ENCODE data around the gene MDM4.

Gene MDM4

DNA sequence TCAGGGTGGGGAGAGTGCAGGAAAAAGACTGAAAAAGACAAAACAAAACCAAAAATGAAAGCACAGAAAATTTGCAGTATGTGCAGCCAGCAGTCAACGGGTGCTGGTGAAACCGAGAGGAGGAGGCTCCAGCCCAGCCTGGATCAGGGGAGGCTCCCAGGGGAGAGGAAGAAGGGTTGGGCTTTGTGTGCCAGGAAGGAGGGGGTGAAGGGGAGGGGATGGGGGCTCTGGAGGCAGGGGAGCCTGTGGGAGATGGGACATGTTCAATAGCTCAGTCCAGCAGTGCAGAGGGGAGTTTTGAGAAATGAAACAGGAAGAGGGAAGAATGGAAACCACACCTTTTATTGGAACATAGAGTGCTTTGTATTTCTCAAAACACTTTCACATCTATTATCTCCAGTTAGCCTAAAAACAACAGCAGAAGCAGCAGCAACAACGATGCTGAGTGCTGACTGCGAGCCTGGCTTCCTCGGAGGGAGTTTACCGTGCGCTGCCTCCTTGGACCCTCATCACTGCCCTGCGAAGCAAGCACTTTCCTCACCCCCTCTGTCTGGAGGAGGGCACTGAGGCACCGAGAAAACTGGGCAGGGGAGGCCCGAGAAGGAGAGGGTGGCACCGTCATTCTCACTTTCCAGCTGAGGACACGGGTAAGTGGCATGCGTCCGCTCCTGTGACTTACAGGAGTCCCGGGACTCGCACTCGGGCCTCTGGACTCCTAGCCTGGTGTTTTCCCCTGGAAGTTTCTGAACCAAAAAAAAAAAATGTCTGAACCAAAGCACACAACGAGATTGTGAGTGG is 62.9 kb downstream of the MDM4 start:
- no peak for DNase-seq (ENCODE audit: low read depth in 2 of 2)

DNA sequence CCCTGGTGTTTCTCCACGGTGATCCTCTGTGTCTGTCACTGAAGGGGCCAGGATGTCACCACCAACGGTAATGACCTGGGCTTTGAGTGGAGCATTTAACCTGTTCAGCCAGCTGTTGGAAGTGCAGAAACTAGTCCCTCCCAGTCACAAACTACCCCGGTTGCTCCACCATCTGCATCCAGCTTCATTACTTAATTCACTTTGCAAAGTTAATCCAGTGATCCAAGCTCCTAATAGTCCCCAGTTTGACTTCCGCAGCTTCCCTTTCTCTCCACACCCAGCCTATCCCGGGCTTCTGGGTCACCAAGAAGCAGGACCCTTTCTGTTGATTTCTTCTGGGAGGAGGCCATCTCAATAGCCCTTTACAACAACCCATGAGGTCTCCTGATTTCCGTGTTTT is 63.5 kb downstream of the MDM4 start:
- no peak for DNase-seq (ENCODE audit: low read depth in 2 of 2)

DNA sequence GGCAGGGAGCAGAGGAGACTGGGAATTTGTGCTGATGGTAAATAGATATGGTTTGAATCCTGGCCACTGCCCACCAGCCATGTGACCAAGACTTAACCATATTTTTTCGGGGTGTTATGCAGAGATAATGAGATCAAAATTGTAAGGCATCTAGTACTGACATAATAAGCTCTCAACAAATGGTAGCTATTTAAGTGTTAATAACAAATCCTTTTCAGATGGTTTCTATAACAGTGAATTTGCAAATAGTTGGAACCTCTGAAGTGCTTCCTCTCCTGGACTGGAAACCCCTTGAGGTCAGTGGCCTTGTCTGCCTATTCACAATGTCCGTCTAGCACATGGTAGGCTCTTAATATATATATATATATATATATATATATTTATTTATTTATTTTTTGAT is 64.7 kb downstream of the MDM4 start:
- no peak for DNase-seq (ENCODE audit: low read depth in 2 of 2)

DNA sequence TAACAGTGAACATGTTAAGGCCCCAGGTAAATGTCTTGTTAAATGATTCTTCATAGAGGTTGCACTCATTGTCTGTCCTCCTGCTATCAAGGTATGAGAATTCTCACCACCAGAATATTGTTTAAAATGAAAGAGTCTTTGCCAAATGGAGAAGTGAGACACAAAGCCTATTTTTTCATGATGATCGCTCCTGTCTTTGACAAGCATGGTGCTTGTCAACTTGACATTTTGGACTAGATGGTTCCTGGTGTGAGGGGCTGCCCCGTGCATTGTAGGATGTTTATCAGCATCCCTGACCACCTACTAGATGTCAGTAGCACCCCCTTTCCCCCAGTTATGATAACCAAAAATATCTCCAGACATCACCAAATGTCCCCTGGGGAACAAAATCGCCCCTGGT is 65.6 kb downstream of the MDM4 start:
- DNase-seq (ENCODE audit: low read depth in 2 of 2) = no peak

DNA sequence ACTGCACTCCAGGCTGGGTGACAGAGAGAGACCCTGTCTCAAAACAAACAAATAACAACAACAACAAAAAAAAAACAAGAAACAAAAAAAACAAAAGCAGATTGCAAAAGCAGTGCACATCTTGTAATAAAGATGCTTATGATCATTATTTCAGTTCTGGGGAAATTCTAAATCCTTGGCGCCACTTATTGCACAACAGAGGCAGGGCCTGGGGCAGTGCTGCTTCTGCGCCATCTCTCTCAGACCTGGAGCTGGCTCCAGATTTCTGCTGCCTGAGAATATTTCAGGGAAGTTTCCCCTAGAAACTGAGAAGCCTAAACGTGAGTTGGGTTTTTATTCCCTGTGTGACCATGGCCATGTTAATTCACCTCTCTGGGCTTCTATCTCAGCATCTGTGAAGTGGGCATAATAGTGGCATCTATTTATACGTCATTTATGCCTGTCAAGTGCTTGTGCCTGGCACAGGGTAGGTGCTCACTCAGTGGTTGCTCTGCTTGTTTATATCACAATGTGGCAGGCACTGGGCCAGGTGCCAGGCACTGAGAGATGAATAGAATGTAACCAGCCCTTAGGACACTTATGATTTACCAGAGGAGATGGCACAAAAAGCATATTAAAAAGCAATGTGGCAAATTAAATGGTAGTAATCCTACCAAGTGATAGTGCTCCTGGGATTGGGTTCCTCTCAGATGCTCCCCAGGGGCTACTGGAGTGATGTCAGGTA is 67.9 kb downstream of the MDM4 start:
- no peak for DNase-seq (ENCODE audit: low read depth in 2 of 2)

DNA sequence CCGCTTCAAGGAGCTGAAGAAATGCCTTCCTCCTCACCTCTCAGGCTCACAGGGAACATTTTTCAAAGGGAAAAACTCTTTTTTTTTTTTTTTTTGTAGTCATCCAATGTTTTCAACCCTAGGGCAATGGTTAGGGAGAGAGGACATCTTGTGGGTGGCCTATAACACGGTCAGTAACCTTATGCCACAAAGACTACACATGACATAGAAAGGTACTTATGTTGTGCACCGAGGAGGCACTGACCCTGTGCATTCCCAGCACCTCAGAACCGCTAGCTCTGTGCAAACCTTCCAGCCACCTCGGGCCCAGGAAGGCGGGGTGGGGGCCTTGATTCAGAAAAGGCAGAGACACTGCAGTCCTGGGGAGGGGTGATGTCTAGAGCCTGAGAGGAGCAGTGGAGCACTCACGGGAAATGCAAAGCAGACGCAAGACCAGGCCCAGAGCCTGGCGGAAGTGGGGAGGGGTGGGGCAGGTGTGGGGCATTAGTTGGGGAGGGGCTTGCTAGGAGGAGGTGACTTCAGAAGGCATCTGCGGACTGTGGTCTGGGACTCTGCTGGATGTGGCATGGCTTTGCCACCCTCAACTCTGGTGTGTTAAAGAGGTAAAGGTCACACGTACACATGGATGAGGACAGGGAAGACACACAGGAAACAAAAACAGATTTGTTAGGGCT is 68.6 kb downstream of the MDM4 start:
- no peak for DNase-seq (ENCODE audit: low read depth in 2 of 2)

DNA sequence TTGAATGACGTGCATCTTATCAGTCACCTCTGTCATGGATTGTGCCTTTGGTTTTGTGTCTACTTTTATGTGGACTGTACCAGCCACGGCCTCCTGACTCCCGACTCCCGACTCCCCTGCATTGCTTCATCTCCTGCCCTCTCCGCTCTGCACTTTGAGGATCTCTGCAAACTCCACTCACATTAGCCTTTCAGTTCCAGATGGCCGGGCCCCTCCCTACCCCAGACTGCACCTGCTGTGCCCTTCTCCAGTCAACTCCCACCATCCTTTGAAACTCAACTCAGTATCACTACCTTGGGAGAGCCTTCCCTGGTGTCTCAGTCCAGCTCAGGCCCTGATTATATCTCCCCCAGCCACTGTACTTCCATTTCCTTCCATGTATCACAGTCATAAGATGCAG is 71.4 kb downstream of the MDM4 start:
- DNase-seq (ENCODE audit: low read depth in 2 of 2) = no peak

DNA sequence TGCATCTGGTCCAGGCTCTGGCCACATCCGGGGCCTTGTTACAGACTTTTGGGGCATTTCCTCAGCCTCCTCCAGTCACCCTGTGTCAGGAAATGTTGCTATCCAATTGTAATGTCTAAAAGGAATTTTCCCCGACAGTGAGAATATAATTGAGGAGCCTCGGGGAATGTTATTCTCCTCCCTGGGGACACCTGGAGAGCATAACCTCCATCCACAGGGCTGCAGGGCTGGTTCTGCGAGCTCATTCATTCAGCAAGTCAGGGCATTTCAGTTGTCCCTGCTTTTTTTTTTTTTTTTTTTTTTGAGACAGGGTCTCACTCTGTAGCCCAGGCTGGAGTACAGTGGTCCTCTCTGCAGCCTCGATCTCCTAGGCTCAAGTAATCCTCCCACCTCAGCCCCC is 72.6 kb downstream of the MDM4 start:
- DNase-seq (ENCODE audit: low read depth in 2 of 2) = no peak

DNA sequence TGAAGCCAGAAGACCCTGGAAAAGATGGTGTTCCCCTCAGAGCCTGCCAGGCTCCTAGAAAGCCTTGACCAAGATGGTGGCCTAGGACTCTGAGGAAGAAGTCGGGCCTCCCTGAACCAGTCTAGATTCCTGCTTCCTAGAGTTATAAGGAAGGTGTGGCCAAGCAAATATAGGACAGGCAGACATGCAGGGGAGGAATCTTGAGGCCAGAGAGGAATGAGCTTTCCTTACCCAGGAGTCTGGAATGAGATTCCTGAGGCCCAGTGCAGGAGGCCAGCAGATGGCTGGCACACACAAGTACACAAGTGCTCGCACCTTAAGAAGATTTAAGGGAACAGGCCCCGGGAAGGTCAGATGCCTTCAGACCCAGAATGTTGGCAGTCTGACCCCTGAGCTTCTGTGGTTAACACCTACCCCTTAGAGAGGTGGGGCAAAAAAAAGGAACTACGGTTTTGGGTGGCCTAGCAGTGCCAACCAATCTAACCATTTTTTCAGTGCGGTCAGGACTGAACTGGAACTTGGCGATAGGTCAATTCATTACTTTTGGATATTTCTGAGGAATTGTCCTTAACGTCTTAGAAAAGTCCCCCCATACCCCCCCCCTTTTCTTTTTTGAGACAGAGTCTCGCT is 73.3 kb downstream of the MDM4 start:
- DNase-seq (ENCODE audit: low read depth in 2 of 2) = no peak

DNA sequence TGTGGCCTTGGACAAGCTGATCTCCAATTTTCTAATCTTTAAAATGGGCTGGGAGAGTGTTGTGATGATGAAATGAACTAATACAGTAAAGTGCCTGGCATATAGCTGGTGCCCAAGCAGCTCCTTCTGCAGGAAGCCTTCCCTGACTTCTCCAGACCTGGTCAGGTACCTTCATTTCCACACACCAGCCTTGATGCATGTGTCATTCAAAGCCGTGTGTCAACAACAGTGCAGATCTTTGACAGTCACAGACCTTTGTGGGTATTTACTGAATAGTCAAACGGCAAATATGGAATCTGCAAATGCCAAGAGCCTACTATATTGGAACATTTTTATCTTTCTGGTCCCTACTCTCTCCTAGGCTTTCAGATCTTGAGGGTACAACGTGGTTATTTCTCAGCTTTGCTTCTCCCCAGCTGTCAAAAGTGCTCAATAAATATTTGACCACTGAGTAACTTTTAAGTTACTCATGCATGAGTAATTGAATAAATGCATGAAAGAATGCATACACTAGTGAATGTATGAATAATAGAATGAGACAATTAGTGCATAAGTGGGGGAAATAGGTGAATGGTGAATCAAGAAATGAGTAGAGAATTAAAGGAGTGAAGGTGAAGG is 75.4 kb downstream of the MDM4 start:
- DNase-seq (ENCODE audit: low read depth in 2 of 2) = no peak

DNA sequence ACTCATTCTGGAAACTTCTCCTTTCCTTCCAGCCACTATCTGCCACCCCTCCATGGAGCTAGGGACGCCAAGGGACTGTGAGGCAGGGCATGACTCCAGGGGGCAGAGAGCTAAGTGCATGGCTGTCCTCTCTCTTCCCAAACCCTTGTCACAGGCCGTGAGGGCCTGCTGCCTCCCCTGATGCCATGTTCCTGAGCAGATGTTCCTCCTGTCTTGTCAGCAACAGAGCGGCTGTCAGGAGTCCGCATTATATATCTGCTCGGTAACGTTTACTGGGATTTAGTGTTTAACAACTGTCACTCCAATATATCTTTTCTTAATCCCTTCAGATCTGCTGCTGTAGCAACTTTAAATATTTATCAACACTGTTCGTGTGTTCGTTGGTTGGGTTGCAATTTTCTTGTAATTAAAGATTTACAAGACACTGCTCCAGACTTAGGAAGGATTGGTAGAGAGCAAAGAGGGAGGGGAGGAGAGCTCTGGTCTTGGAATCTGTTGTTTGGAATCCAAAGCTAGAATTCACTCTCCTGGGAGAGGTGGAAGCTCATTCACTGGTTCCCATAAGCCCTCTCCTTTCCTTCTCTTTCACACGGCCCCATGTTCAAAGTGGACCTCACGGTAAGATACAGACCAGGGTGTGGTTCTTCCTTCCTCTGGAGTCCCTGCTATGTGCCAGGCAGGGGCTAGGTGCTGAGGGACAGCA is 76.2 kb downstream of the MDM4 start:
- DNase-seq (ENCODE audit: low read depth in 2 of 2) = no peak

DNA sequence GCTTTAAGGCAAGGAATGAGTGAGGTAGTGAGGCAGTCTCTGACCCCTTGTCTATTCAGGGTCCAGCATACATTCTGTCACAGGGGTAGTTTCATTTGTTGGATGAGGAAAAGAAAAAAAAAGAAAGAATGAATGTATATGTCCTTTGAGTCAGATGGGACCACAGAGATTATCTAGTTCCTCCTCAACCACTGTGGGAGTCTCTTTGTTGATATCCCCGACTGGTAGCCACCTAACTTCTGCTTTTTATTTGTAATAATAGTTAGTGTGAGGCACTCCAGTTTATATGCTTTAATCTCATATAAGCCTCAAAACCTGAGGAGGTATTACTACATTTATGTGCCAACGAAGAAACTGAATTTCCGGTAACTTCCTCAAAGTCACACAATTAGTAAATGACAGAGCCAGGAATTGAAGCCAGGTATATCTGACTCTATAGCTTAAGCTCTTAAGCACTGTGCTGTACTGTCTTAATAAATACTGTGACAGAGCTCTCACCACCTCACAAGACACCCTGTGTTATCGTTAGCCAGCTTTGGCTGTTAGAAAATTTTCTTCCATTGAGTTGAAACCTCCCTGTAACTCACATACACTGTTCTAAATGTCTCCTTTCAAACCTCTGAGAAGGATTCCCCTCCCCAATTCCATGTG is 82.2 kb downstream of the MDM4 start:
- no peak for DNase-seq (ENCODE audit: low read depth in 2 of 2)

DNA sequence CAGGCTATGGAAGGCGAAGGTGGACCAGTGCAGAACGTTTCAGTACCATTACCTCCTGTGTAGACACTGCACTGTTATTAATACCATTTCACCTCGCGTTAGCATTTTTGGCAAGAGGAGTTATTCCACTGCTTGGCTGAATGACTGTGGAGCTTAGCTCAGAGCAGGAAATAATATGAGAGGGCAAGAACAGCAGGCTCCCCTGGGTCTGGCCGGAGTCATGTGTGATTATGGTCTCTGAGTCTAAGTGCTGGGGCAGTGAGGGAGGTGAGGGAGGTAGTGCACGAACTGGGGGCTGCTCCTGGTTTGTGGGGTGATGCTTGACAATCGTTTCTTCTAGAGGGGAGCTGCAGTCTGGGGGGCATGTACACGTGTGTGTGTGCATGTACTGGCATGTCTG is 82.9 kb downstream of the MDM4 start:
- no peak for DNase-seq (ENCODE audit: low read depth in 2 of 2)

DNA sequence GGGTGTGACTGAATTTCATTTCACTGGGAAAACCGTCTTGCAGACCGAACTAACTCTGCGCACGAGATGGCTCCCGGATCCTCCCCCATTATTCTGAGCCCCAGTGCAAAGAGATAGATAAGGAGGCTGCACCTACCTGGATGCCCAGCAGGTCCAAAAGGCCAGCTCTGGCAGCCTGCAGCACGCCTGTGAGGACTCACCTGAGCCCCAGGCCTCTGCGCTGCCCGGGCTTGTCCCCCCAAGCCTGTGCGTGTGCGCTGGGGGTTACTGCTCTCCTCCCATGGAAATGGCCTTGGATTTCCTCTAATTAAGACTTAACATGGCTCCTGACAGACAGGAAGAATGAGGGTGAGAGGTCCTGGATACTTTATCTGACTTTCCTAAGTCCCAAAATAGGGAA is 83.4 kb downstream of the MDM4 start:
- no peak for DNase-seq (ENCODE audit: low read depth in 2 of 2)

DNA sequence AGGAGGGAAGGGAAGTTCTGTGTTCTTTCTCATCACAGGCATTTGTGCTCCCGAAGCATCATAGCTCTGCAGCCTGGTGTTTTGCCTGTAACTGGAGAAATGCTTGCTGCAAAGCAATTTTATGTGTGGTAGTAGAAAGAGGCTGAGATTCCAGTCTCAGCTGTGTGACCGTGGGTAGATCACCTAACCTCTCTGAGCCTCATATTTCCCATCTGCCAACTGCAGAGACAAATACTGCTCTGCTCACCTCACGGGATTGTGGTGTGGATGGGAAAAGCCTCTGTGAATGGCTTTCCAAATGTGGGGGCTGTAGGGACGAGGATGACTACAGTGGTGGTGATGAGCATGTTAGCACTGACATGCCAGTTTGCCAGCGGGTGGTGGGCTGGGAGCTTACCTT is 84.0 kb downstream of the MDM4 start:
- no peak for DNase-seq (ENCODE audit: low read depth in 2 of 2)

DNA sequence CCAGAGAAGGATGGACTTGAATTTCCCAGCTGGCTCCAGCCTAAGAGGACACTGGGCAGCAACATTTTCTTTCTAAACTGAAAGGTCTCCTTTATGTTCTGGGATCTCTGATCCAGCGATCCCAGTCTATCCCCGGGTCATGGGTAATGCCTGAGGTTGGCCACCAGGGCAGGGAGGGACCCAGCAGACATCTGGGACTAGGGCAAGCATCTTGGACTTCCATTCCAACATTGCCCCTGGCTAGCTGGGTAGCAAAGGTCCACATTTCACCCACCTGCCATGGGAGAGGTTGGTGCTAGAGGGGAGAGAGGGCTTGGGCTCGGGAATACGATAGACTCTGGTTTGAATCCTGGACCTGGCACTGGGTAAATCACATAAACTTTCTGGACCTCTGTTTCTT is 84.8 kb downstream of the MDM4 start:
- DNase-seq (ENCODE audit: low read depth in 2 of 2) = no peak

DNA sequence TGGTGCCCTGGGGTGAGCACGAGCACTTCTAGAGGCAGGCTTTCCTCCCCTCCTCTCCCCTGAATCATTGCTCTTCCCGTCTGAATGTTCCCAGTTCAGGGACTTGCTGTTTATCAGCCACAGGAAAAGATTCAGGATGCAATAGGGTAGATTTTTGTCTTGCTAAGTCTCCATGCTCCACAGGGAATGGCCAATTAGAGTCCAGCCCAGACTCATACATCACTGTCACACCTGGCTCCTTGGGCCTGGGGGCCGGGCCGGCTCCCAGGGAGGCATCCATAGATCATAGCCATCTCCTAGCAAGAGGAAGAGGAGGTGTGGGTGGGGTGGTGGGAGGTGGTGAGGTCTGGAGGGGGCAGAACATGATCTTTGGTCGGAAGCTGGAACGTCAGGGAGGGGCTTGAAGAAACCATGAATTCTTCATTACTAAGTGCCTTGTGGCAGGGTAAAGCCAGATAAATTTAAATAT is 85.9 kb downstream of the MDM4 start:
- no peak for DNase-seq (ENCODE audit: low read depth in 2 of 2)

DNA sequence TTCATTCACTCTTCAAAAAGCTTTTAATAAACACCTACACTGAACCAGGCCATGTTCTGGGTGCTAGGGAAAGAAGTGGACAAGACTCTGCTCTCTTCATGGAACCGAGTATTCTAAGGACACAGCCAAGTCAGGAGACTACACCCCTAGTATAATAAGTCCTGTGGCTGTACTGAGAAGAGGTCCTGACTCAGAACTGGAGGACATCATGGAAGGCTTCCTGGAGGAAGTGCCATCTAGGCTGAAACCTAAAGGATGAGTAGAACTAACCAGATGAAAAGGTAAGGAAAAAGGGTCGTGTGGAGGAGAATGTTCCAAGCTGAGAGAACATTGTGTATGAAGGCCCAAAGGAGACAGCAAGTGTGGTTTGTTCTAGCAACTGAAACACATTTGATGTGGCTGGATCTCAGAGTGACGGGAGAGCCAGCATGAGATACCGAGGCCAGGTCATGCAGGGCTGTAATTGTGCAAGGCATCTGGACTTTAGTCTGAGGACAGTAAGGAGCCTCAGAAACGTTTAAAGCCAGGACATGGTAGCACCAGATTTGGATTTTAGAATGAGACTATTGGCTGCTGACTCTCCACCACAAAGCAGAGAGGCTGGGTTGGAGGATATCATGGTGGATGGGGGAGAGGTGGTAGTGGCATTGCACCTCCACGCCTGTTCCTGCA is 86.8 kb downstream of the MDM4 start:
- DNase-seq (ENCODE audit: low read depth in 2 of 2) = no peak

DNA sequence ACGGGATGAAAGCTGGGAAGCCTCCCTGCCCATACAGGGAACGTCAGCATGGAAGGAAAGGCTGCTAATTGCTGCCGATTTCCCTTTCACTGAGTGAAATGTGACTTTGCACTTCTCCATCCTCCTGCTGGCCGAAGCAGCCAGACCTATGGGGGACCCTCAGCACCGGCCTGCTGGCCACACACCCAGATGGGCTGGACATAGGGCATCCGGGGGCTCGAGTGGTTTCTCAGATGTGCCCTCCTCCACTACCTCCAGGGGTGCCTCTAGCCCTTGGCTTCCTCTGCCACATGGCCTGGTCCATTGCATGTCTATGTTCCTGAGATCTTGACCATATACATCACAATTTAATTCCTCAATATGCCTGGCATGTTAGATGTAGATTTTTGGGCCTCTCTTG is 89.6 kb downstream of the MDM4 start:
- DNase-seq (ENCODE audit: low read depth in 2 of 2) = no peak
